ENCODE data around the gene KCNQ5. TPM values are rescaled to one million over a fixed set of nuclear protein-coding genes. Genes with fewer than 3 reads are reported as not detected.

Gene KCNQ5
- total RNA-seq, 1 experiment from 2014 or later = not detected

DNA sequence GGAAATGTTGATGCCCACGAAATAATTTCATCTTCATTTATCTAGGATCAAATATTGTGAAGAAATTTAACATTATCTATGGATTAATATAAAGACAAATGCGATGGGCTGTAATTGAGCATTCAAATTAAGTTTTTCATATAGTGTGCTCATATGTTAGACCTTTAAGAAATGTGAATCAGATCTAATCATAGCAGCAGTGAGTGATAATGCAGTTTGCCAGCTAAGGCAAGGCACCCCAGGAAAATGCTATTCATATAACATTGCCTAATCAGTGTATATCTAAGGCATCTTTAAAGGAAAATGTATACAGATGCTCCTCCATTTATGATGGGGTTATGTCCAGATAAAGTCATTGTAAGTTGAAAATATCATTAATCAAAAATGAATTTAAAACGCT is 135.2 kb downstream of the KCNQ5 start (continued):
- TF ChIP-seq SIN3A (IDR thresholded peaks at IDR 0.05; ENCODE audit: low read depth) (no peak), POLR2A (IDR thresholded peaks at IDR 0.05; ENCODE audit: borderline replicate concordance, extremely low read depth, insufficient read depth, insufficient read length) (no peak), RAD21 (IDR thresholded peaks at IDR 0.05; ENCODE audit: low read depth) (no peak), TCF7L2 (IDR thresholded peaks at IDR 0.05; ENCODE audit: borderline replicate concordance, extremely low read depth, insufficient read depth, insufficient read length) (no peak)
- TF ChIP-seq, protein P1, sequence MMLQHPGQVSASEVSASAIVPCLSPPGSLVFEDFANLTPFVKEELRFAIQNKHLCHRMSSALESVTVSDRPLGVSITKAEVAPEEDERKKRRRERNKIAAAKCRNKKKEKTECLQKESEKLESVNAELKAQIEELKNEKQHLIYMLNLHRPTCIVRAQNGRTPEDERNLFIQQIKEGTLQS (IDR thresholded peaks at IDR 0.05) = no peak

DNA sequence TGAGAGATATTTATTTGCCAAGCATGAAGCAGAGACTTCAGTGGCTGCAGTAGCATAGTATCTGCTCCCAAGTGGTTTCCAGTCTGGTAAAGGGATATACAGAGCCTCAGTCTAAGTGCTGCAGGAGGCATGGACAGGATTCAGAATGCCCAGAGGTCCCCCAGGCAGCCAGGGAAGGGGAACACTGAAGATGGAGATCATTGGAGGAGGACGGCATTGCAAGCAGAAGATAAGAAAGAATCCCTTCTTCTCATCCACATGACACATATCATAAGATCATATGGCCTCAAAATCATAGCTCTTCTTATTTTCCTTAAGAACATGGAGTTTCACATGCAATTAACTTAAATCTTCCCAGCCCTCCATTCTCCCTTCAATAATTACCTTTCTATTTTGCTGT is 136.1 kb downstream of the KCNQ5 start:
- Histone ChIP-seq H3K4me3 (replicated peaks in 1 of 2; ENCODE audit: low read depth in 1 of 2, low read length in 2 of 2) (no peak overlapping the region), H3K9ac (ENCODE audit: low read length) (no peak overlapping the region), H3K27ac (ENCODE audit: low read depth, low read length) (no peak overlapping the region), H3K9me3 (ENCODE audit: control insufficient read depth in 1 of 2, insufficient read depth in 1 of 2, low read depth in 1 of 2, low read length in 2 of 2) (no peaks in the 10 kb centered on the region), H3K4me1 (ENCODE audit: control insufficient read depth in 1 of 2, insufficient read depth in 2 of 2, low read length in 2 of 2) (no peaks in the 10 kb centered on the region), H3K79me2 (ENCODE audit: insufficient read depth, low read length) (no peaks in the 10 kb centered on the region), H3K36me3 (ENCODE audit: control insufficient read depth in 1 of 2, insufficient read depth in 2 of 2, low read length in 2 of 2) (no peaks in the 10 kb centered on the region), H2AFZ (ENCODE audit: low read depth, low read length, poor library complexity, severe bottlenecking) (no peak overlapping the region), H3K4me2 (ENCODE audit: low read length) (no peak overlapping the region), H3K9me2 (ENCODE audit: insufficient read depth) (no peaks in the 10 kb centered on the region), H4K20me1 (ENCODE audit: insufficient read depth) (no peaks in the 10 kb centered on the region), H3K27me3 (ENCODE audit: insufficient read depth, low read length) (peaks cover 17% of the 10 kb centered on the region; the same call in 1 of the 2 replicates)
- TF ChIP-seq SRF (IDR thresholded peaks at IDR 0.05; ENCODE audit: low read depth) = no peak
- TF ChIP-seq ELF1 (IDR thresholded peaks at IDR 0.05; ENCODE audit: borderline replicate concordance, low read depth) = no peak
- no peak for TF ChIP-seq CBX3 (IDR thresholded peaks at IDR 0.05; ENCODE audit: low read depth)
- BruUV-seq (replicated peaks) = no TSS peak
- RAD21 ChIA-PET (ENCODE audit: low non-redundant PET in 1 of 2, low total read pairs in 2 of 2, uncharacterized antibody in 2 of 2, unreplicated experiment in 2 of 2) = no interaction called here
- intact Hi-C loops (cut with micrococcal nuclease) = no loop called here
- ATAC-seq (no peak), DNase-seq (ENCODE audit: low read depth, low spot score) (no peak)
- CTCF ChIA-PET = no interaction called here
- POLR2A ChIA-PET = no interaction called here

DNA sequence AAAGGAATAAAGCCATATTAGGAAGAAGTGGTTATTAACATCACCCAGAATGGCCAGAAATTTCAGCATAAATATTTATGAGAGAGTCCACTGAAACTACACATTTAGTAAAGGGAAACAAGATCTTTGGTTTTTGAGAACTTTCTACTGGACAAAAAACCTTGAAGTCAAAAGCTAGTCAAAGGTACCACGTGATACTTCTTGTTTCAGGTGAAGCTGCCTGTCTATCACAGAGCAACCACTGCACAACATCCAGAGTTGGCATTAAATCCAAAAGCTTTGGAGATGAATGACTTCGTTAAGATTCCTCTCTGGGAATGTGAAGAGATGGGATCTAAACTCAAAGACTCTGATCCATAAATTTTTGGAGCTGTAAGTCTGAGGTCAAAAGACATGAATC is 137.0 kb downstream of the KCNQ5 start:
- POLR2A ChIA-PET = no interaction called here

More for the DNA sequence above, 137.0 kb downstream of the KCNQ5 start:
- ChIA-PET RAD21 (ENCODE audit: low non-redundant PET in 1 of 2, low total read pairs in 2 of 2, uncharacterized antibody in 2 of 2, unreplicated experiment in 2 of 2) (no interaction called here), CTCF (no interaction called here)
- ATAC-seq = no peak
- Histone ChIP-seq H3K9me2 (ENCODE audit: insufficient read depth) (no peaks in the 10 kb centered on the region), H3K79me2 (ENCODE audit: insufficient read depth, low read length) (no peaks in the 10 kb centered on the region), H3K27me3 (ENCODE audit: insufficient read depth, low read length) (peaks cover 17% of the 10 kb centered on the region; the same call in 1 of the 2 replicates), H3K4me3 (replicated peaks in 1 of 2; ENCODE audit: low read depth in 1 of 2, low read length in 2 of 2) (no peak overlapping the region), H3K36me3 (ENCODE audit: control insufficient read depth in 1 of 2, insufficient read depth in 2 of 2, low read length in 2 of 2) (no peaks in the 10 kb centered on the region), H4K20me1 (ENCODE audit: insufficient read depth) (no peaks in the 10 kb centered on the region), H3K4me2 (ENCODE audit: low read length) (no peak overlapping the region), H3K4me1 (ENCODE audit: control insufficient read depth in 1 of 2, insufficient read depth in 2 of 2, low read length in 2 of 2) (no peaks in the 10 kb centered on the region), H3K9ac (ENCODE audit: low read length) (no peak overlapping the region), H2AFZ (ENCODE audit: low read depth, low read length, poor library complexity, severe bottlenecking) (no peak overlapping the region), H3K9me3 (ENCODE audit: control insufficient read depth in 1 of 2, insufficient read depth in 1 of 2, low read depth in 1 of 2, low read length in 2 of 2) (no peaks in the 10 kb centered on the region), H3K27ac (ENCODE audit: low read depth, low read length) (no peak overlapping the region)
- DNase-seq (ENCODE audit: low read depth, low spot score) = no peak
- intact Hi-C loops (cut with micrococcal nuclease) = no loop called here
- no TSS peak for BruUV-seq (replicated peaks)
- TF ChIP-seq POLR2AphosphoS5 (IDR thresholded peaks at IDR 0.05; ENCODE audit: low read depth, low read length) (no peak), ZNF274 (IDR thresholded peaks at IDR 0.05; ENCODE audit: low read depth, low read length) (no peak), TCF7L2 (IDR thresholded peaks at IDR 0.05; ENCODE audit: borderline replicate concordance, extremely low read depth, insufficient read depth, insufficient read length) (no peak)
- TF ChIP-seq, protein P2, sequence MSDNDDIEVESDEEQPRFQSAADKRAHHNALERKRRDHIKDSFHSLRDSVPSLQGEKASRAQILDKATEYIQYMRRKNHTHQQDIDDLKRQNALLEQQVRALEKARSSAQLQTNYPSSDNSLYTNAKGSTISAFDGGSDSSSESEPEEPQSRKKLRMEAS (IDR thresholded peaks at IDR 0.05) = no peak
- TF ChIP-seq, protein P1 (IDR thresholded peaks at IDR 0.05) = no peak
- TF ChIP-seq, protein P3, sequence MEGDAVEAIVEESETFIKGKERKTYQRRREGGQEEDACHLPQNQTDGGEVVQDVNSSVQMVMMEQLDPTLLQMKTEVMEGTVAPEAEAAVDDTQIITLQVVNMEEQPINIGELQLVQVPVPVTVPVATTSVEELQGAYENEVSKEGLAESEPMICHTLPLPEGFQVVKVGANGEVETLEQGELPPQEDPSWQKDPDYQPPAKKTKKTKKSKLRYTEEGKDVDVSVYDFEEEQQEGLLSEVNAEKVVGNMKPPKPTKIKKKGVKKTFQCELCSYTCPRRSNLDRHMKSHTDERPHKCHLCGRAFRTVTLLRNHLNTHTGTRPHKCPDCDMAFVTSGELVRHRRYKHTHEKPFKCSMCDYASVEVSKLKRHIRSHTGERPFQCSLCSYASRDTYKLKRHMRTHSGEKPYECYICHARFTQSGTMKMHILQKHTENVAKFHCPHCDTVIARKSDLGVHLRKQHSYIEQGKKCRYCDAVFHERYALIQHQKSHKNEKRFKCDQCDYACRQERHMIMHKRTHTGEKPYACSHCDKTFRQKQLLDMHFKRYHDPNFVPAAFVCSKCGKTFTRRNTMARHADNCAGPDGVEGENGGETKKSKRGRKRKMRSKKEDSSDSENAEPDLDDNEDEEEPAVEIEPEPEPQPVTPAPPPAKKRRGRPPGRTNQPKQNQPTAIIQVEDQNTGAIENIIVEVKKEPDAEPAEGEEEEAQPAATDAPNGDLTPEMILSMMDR (IDR thresholded peaks at IDR 0.05 in 2 of 3, conservative IDR thresholded peaks at IDR 0.05 in 1 of 3; ENCODE audit: borderline replicate concordance in 1 of 3, insufficient read depth in 1 of 3, low read depth in 2 of 3, low read length in 2 of 3) = no peak

Data from HCT116 (cell line).